ENCODE data around the gene ZBTB44.
"Not testable (repeated sequence)": the region's sequence is repeated elsewhere in the genome, so short reads cannot be mapped to it uniquely, and the experiment has no call there.

The ZBTB44 gene

DNA sequence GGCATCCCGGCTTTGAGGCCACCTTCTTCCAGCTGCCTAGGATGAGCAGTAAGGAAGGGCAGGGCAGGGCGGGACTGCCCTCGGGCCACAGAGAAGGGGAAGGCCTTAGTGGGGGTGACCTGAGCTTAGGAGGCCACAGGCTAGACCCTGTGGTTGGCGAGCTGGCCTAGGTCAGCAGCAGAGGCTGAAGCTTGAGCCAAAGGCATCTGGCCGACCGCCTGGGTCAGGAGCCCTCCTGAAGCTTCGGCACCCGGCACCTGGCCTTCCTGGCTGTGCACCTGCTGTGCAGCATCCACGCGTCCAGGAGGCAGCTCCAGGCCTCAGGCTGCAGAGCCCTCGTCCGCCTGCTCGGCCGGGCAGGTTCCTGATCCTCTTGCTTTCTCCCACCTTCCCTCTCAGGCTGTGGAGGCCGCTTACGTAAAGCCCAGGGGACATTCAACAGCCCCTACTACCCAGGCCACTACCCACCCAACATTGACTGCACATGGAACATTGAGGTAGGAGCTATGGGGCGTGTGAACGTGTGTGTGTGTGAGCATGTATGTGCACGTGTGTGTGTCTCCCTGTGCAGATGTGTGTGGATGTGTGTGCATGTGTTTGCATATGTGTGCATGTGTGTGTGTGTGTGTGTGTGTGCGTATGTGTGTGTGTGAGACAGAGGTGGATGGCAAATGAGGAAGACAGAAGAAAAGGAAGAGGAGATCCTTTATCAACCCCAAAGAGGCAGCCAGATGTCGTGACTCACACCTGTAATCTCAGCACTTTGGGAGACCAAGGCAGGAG is 120.3 kb downstream of the ZBTB44 start:
- FAIRE-seq, result no peak

- FAIRE-seq, result not testable (repeated sequence)
These were observed 121.2 kb downstream of the ZBTB44 start for GRCh38 chr11:130193551-130193950.

GRCh38 chr11:130192845-130193267 is 121.9 kb downstream of the ZBTB44 start:
- FAIRE-seq, result no peak

DNA sequence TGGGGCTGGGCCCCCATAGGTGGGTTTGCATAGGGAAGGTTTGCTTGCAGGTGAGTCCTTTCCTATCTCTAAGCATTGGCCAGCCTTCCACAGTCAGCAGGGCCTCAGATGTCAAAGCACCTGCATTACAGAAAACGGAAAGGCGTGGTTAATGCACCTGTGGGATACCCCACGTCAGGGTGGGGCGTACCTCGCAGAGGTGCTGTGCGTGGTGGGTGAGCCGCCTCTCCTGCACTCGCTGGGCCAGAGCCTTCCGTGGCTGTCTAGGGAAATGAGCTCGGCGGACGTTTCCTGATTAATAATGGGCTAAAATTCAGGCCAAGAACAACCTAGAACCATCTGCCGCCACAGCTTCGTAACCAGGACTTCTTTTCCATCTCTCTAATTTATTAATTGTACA is 122.8 kb downstream of the ZBTB44 start:
- no peak for FAIRE-seq

GRCh38 chr11:130190371-130190881 is 124.3 kb downstream of the ZBTB44 start:
- FAIRE-seq, result no peak

DNA sequence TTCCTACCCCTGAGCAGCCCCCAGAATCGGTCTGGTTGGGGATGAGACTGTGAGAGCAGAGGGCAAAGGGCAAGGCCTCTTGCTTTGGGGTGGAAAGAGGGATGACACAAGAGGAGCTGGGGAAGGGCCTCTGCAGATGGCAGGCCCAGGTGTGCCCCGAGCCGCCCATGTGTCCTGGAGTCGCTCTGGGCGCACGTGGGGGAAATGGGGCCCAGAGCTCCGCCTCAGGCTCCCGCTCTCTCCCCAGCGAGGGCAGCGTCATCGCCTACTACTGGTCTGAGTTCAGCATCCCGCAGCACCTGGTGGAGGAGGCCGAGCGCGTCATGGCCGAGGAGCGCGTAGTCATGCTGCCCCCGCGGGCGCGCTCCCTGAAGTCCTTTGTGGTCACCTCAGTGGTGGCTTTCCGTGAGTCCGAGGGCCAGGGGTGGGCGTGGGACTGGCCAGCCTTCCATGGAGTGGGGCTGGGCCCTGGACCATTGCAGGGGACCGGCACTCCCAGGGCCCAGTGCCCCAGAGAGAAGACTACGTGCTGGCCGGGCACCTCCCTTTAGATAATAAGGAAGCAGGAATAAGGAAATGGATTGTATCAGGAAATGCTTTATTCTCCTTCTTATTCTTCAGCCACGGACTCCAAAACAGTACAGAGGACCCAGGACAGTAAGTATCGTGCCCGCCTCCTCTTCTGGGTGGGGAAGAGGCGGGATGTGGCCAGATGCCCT is 125.1 kb downstream of the ZBTB44 start:
- no peak for FAIRE-seq

- FAIRE-seq, result no peak
These were observed 126.0 kb downstream of the ZBTB44 start for GRCh38 chr11:130188585-130189347.

- no peak for FAIRE-seq
These were observed 126.7 kb downstream of the ZBTB44 start for GRCh38 chr11:130188047-130188446.

DNA sequence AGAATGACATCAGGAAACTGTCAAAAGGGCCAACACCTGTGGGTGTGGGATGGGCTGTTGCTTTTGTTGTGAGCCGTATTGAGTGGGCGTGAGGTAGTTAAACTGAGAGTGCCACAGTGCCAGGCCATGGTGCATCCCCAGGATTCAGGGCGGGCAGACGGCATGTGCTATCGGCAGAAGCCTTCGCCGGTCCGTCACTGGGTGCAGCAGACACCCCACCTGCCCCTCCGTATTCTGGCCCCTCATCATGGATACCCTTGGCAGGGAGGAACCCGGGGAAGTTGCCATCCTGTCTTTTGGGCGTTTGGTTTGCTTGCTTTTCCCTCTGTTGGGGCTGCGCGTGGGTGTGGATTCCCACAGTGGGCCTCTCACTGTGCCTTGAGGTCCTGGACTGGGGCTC is 127.6 kb downstream of the ZBTB44 start:
- no peak for FAIRE-seq

- no peak for FAIRE-seq
These were observed 130.7 kb downstream of the ZBTB44 start for GRCh38 chr11:130183878-130184610.

GRCh38 chr11:130181295-130182272 is 133.1 kb downstream of the ZBTB44 start:
- FAIRE-seq, result no peak

DNA sequence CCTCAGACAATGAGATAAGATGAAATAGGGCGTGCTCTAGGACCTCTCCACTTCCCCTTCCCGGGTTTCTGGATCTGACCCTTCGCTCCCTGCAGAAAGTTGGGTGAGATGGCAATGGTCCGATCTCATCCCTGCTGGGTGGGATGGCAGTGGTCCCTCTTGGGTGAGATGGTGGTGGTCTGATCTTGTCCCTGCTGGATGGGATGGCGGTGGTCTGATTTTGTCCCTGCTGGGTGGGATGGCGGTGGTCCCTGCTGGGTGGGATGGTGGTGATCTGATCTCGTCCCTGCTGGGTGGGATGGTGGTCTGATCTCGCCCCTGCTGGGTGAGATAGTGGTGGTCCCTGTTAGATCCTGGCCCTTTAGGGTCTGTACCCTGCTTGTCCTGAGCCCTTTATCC is 133.8 kb downstream of the ZBTB44 start:
- no peak for FAIRE-seq

DNA sequence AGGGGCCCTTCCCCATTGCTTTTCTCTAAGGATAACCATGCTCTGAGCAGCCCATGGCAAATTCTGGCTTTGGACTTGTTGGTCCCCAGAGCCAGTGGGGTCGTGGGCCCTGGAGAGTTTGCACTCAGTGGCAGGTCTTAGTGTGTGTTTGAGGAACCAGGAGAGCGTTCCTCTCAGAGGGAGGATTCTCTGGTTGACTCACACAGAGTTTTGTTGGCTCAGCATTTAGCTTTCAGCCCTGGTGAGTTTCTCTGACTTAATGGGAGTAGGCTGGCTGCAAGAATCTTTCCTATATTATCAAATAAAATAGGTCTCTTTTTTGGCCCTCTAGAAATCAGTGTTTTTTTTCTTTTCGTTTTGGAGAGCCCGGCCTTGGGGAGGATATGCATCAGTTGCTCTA is 134.2 kb downstream of the ZBTB44 start:
- FAIRE-seq, result no peak

DNA sequence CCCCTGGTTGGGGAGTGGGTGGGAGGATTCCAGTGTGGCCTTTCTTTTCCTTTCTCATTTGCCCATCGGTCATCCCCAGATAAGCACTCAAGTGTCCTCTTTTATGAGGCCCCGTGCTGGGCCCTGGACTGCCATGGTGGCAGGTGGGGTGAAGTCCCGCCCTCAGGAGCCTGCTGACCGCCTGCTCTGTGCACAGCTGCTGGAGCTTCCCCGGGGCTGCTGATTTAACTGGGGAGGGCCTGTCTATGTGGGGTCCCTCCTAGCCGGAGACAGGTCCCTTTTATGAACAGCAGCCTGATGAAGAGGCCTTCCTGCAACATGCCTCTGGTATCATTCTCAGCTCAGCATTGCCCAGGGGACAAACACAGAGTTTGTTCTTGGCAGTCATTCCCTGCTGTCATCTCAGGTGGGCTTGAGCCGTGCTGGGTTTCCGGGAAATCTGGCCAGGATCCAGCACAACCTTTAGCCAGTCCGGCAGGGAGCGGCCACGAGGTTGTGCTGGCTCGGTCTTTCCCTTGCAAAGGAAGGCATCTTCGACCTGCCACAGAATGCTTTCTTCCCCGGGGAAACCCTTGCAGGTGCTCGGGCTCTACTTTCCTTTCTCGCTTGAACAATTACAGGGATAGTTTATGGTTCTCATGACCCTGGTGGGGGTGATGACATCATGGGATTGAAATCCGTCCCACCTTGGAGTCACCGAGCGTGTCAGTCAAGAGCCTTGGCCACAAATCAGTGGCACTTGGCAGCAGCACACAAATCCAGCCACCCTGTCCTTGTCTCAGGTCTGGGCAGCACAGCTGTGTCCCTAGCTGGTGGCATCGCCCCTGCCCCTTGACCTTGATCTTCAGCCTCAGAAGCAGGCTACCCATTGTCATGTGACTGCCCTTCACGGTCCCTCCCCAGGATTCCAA is 135.1 kb downstream of the ZBTB44 start:
- no peak for FAIRE-seq

DNA sequence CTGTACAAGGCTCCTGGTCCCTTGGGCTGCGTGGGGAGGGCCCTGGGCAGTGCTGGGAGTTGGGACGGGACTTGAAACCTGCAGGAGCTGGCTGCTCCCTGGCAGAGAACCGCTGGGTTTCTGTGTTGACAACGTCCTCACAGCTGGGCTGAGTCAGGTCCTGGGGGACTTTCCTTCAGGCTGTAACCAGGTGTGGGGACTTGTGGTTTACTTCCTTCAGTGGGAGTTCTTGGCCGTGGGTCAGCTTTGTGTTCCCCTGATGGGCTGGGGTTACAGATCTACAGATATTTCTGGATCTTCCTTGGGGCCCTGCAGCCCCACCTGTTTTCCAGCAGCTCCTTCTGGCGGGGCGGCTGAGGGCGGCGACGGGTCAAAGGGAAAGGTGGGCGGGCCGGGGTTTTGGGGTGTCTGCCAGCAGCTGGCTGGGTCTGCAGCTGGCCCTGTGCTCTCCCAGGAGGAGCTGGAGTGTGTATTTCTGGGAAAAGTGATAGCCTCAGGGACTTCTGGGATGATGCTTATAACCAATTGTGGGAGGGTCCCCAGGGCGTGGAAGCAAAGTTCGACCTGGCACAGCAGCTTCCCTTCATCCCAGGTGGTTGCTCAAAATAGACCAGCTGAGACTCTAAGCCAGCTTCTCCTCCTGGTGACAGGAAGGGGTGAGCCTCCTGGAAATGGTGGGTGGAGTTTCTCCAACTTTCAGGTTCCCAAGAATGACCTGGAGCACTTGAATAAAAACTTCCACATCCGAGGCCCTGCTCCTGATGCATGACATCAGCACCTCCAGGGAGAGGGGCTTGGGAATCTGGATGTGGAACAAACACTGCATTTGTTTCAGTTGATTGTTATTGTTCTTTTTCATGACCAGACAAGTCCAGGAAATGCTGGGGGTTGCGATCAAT is 136.0 kb downstream of the ZBTB44 start:
- FAIRE-seq, result no peak

DNA sequence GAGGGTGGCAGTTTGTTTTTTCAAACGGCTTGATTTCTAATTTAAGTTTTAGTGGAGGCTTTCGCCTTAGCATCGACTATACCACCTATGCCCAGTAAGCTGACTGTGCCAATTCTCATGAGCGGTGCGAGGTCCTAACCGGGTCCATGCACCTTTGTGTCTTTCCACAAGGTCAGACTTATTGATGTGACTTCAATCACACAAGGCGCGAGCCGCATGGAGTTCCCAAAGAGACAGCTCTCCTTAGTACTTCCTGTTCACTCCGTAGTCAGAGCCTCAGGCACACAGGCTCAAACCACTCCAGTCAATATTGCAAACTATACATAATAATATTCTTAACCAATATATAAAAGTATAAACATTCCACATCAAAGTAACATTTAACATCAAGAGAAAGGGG is 136.9 kb downstream of the ZBTB44 start:
- no peak for FAIRE-seq
